Activated CD8-positive, alpha-beta memory T cell treated with anti-CD3 and anti-CD28 coated beads for 24 hours (primary cell): ENCODE results near the gene MTMR1.

Experiments used
- DNase-seq: peaks from one replicate; pipeline ENCODE4 v3.0.0-alpha.2; 2020

The MTMR1 gene

GRCh38 chrX:150792949-150793527 is 99.8 kb downstream of the MTMR1 start:
- DNase-seq = no peak

GRCh38 chrX:150805736-150806135 is 112.5 kb downstream of the MTMR1 start:
- no peak for DNase-seq

GRCh38 chrX:150806827-150807226 is 113.6 kb downstream of the MTMR1 start:
- no peak for DNase-seq

GRCh38 chrX:150813922-150814321 is 120.7 kb downstream of the MTMR1 start:
- no peak for DNase-seq
